NT2/D1 (cell line): ENCODE measurements around the gene GNG14.

Source experiments
- YY1 ChIP-seq: IDR thresholded peaks from 2 replicates; pipeline ENCODE4 v1.6.1; 2011; ENCODE audit not compliant: insufficient read length, insufficient read depth
- ZNF274 ChIP-seq: IDR thresholded peaks from 2 replicates; pipeline ENCODE4 v1.6.1; 2011; ENCODE audit warnings: mild to moderate bottlenecking, low read depth, low read length

DNA sequence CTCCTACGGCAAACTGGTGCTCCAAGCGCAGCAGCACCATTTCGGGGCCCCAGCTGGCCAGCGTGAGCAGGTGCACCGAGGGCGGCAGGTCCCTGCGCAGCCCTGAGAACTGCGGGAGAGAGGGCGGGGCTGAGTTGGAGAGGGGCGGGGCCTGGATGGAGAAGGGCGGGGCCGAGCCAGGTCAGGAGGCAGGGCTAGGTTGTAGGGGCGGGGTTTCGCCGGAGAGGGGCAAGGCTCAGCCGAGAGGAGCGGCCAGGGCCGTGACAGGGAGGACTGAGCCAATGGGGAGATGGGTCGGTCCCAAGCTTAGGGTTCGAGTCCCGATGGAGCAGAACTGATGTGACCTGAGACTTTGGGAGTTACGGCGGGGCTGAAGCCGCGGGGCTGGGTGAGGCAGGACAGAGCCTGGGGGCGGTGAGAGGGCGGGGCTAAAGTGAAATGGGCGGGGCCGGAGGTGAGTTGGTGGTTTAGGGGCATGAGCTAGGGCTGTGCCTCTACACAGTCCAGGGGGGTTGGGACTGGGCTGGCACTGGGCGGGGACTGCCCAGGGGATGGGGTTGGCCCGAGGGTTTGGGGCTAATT lies 40.2 kb upstream of the GNG14 start:
- TF ChIP-seq YY1 (no peak), ZNF274 (no peak)
